Stimulated activated CD8-positive, alpha-beta memory T cell treated with anti-CD3 and anti-CD28 coated beads, Interleukin-4, amount 100 ng/mL, for 4 hours (primary cell): ENCODE data around the gene CARD10.

Experiments
- DNase-seq, 2 donors: peaks; one replicate each; pipeline ENCODE4 v3.0.0-alpha.2; 2020; ENCODE audit warnings: low read depth in 2 of 2, low spot score in 1 of 2

CARD10 gene, protein sequence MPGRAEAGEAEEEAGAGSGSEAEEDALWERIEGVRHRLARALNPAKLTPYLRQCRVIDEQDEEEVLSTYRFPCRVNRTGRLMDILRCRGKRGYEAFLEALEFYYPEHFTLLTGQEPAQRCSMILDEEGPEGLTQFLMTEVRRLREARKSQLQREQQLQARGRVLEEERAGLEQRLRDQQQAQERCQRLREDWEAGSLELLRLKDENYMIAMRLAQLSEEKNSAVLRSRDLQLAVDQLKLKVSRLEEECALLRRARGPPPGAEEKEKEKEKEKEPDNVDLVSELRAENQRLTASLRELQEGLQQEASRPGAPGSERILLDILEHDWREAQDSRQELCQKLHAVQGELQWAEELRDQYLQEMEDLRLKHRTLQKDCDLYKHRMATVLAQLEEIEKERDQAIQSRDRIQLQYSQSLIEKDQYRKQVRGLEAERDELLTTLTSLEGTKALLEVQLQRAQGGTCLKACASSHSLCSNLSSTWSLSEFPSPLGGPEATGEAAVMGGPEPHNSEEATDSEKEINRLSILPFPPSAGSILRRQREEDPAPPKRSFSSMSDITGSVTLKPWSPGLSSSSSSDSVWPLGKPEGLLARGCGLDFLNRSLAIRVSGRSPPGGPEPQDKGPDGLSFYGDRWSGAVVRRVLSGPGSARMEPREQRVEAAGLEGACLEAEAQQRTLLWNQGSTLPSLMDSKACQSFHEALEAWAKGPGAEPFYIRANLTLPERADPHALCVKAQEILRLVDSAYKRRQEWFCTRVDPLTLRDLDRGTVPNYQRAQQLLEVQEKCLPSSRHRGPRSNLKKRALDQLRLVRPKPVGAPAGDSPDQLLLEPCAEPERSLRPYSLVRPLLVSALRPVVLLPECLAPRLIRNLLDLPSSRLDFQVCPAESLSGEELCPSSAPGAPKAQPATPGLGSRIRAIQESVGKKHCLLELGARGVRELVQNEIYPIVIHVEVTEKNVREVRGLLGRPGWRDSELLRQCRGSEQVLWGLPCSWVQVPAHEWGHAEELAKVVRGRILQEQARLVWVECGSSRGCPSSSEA

DNA sequence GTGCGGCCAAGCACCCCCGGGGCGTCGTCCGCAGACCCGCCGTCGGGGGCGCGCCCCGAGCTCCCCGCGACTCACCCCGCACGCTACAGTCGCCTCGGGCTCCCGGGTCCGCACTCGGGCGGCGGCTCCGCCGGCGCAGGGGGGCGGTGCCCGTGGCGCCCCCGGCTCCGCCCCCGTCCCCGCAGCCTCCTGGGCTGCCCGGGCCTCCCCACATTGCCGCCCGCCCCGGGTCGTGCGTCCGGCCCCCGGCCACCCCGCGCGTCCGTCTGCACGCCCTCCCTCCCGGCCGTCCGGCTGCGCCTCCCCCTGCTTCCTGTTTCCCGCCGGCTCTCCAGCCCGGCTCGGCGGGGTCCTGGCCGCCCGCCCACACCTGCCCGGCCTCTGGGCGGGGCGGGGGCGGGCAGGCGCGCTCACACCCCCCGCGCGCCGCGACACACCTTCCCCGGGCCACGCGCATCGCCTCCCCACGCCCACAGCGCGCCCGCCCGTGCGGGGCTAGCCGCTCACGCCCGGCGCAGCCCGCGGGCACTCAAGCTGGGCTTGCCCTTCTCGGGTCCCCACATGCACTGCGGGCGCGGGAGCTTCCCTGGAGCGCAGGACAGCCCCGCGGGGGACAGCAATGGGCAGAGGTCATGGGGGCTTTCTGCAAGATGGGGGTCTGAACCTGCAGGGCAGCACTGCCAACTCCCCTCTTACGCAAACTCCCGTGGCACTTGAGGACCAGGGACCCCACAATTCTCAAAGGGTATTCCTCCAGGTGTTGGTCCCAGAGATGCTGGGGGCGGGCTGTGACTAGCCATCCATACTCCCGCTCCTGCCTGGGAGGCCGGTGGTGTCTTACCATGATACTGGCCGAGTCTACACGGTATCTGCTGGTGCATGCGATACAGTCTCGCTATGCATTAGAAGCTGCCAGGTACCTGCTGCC lies at the start of gene CARD10:
TSS of gene CARD10 (minus strand) at position 148 of the 928 bp plus-strand sequence. CDS start 215 bp downstream, outside the sequence.
- no peak for DNase-seq

DNA sequence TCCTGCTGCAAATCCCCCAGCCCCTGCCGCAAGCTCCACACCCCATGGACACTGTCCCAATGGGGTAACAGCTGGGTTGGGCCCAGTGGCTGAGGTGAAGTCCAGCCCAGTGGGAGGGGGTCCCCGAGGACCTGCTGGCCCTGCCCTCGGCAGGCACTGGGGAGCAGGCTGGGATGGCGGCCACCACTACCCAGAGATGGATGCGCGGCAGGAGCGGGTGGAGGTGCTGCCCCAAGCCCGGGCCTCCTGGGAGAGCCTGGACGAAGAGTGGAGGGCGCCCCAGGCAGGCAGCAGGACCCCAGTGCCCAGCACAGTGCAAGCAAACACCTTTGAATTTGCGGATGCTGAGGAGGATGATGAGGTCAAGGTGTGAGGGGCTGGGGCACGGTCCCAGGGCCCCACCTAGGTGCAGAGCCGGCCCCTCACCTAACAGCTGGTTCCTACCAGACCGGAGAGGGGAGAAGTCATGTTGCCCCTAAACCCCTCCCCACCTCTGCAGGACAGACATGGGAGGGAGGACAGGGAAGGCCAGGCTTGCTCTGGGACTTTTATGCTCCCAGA lies 49.3 kb upstream of the CARD10 start:
- no peak for DNase-seq

DNA sequence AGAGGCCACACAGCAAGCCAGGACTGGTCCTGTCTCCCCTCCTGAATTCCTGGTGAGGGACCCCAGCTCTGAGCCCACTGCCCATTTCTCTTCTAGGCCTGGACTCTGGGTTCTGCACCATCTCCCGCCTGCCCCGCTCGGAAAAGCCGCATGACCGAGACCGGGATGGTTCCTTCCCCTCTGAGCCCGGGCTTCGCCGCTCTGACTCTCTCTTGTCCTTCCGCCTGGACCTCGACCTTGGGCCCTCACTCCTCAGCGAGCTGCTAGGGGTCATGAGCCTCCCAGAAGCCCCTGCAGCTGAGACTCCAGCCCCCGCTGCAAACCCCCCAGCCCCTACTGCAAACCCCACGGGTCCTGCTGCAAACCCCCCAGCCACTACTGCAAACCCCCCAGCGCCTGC lies 48.8 kb upstream of the CARD10 start:
- DNase-seq = no peak

DNA sequence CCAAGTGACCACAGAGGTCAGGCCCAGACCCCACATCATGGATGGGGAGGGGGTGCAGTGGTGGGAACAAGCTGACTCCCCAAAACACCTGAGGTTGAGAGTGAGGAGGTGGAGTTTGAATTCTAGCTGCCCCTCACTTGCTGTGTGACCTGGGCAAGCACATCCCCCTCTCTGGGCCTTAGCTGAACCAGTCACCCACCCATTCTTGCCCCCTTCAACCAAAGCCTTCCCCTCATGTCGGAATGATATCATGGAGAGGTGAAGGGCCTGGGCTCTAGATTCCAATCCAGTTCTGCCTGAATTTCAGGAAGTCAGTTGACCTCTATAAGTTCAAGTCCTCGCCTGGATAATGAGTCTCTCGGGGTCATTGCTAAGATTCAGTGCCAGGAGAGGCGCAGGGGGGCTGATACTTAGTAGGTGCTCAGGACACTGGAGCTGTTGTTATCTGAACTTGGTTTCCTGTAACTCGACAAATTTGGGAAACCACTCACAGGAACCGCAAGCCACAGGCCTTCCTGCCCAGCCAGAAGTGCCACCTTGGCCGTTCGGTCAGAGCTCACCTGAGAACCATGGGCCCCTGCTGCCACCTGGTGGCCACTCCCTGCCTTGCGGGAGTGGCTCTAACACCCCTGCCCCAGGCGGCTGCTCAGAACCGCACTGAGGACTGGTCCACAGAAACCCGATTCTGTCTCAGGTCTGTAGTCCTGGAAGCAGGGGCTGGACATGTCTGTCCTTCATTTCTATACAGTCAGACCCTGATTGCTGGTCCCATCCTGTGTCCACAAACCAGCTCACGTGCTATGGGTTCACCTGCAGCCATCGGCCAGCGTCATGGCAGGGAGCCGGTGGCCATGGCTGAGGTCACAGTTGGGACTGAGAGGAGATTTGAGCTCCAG lies 47.9 kb upstream of the CARD10 start:
- peak; percentile 74 to 86 for DNase-seq

DNA sequence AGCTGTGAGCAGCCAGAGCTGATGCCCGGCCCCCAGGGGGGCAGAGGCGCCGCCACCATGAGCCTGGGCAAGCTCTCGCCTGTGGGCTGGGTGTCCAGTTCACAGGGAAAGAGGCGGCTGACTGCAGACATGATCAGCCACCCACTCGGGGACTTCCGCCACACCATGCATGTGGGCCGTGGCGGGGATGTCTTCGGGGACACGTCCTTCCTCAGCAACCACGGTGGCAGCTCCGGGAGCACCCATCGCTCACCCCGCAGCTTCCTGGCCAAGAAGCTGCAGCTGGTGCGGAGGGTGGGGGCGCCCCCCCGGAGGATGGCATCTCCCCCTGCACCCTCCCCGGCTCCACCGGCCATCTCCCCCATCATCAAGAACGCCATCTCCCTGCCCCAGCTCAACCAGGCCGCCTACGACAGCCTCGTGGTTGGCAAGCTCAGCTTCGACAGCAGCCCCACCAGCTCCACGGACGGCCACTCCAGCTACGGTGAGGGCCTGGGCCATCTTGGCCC lies 47.2 kb upstream of the CARD10 start:
- peak in 1 of 2 donors; percentile 30 for DNase-seq

DNA sequence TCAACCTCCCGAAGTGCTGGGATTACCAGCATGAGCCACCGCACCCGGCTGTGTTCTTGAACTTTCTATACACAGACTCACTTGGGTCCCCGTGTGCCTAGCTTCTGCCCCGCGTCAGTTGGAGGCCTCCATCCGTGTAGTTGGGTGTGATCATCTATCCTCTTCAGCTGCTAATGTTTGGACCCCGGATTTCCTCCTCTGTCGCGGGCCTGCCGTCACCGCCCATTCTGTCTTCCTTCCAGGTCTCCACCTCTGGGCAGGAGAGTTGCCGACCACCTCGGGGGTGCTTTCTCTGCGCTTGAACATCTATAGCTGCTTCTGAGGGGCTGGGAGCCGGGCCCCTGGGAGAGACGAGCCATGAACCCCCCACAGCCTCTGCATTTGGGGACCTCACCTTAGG lies 46.6 kb upstream of the CARD10 start:
- DNase-seq = no peak

DNA sequence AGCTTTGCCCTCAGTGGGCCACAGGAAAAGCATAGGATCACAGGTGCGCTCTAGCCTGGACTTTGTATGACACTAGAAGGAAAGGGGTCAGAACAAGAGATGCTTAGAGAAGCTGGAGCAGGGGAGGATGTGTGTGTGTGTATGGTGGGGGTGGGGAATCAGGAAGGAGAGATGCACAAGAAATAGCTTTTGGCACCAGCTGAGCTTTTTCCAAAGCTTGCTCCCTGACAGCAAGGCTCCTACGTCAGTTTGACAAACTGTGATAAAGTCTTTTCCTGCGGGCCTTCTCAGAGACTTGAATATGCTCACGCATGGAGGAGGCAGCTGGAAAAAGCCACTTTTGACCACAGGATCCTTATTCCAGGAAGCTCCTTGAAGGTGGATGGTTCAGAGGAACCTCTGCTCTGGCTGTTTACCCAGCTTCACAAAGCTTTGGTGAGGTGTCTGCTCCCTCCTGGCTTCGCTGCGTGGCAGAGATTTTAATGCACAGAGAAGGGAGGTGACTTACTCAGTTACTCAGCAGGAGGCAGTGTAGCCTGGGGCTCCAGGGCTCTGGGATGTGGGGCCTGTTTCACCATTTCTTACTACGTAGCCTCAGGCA lies 45.0 kb upstream of the CARD10 start:
- DNase-seq = no peak

DNA sequence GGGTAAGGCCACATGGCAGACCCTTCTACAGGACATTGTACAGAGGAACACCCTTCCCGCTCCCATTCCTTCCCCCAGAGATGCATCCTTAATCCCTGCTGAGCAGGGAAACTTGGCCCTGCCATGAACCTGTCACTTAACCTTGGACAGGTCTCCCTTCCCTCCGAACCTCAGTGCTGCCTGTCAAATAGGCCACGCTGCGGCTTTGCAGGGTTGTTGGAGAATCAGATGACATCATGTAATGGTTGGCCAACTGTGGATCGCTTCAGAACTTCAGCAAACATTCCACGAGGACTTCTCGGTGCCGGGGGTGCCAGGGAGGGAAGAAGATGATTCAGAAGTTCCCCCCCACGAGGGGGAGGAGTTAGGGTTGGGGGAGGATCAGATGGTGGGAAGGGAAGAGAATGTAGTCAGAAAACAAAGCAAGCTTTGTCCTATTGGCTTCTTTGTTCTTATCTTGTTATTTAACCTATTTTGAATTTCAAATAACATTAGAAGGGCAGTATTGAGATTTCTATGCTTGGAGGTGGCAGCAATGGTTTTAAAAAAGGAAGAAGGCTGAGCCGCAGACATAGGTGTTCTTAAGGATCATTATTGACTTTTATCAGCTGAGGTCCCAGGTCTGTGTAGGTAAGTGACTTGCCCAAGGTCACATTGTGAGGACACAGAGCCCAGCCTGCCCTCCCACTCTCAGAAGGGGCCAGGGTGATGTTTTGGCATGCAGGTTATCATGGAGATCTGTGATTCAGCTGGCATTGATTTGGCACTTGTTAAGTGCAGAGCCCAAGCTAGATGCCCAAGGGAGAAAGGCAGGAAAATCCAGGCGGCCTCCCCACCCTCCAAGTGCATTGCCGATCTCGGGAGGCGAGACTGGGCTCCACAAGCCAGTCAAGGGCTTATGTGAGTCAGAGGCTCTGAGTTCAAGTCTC lies 44.2 kb upstream of the CARD10 start:
- DNase-seq = no peak

DNA sequence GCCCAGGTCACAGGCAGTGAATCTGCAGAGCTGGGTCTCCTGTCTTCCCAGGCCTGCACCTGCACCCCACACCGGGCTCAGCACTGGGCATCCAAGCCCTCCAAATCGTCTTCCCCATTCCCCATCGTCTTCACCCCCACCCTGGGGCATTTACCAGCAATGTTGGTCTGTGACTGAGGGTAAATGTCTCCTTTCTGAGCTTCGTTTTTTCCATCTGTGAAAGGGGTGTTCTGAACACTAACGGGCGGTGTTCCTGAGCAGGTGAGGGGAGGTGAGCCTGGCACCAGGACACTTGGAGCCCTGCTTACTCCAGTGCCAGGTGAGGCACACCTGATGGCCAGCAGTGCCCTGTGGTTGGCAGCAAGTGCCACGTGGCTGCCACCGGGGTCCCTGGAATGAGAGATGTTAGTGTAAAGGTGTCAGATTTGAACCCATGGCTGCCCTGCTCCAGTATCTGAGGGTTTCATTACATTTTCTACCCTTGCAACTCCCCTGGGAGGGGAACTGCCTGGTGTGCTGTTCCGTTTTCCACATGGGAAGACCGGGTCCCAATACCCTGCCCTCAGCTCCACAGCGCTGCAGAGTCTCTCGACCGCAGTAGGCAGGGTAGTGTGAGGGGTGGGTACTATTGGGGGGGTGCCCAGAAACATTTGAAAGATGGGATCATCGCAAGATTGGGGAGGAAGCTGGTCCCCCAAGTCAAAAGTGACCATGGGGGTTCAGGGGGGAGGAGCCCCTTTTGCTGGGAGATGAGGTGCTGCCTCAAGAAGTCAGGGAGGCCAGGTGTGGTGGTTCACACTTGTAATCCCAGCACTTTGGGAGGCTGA lies 43.0 kb upstream of the CARD10 start:
- no peak for DNase-seq

DNA sequence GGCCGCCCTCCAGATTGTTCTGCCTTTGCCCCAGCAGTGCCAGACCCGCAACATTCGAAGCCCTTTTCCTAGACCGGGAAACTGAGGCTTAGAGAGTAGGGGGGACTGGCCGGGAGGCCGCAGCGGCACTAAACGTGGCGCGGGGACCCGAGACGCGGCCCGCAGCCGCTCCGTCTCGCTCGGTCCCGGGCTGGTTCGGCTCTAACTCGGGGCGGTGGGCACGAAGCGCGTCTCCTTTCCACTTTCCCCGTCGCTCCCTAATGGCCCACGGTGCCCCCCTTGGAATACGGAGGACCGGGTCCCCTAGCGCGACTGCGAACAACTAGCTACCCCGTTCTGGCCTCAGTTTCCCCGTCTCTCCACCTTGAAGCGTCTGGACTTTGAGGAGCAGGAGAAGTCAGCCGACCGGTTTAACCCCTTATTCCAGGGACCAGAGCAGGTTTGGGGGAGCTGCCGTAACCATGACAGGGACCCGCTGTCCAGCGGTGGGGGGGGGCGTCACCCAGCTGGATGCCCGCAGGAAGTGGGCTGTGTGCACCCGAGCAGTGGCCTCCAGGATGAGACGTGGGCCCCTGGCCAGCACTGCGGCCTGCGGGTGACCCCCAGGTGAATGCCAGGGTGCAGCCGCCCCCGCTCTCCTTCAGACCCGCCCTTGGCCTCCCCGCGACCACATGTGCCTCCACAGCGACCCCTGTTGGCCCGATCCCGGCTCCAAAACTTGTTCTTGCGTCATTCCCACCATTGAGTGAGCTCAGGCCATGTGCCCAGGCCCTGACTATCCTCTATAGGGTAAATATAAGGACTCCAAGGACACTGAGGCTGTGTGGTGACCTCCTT lies 42.2 kb upstream of the CARD10 start:
- DNase-seq = peak; percentile 58 to 65

DNA sequence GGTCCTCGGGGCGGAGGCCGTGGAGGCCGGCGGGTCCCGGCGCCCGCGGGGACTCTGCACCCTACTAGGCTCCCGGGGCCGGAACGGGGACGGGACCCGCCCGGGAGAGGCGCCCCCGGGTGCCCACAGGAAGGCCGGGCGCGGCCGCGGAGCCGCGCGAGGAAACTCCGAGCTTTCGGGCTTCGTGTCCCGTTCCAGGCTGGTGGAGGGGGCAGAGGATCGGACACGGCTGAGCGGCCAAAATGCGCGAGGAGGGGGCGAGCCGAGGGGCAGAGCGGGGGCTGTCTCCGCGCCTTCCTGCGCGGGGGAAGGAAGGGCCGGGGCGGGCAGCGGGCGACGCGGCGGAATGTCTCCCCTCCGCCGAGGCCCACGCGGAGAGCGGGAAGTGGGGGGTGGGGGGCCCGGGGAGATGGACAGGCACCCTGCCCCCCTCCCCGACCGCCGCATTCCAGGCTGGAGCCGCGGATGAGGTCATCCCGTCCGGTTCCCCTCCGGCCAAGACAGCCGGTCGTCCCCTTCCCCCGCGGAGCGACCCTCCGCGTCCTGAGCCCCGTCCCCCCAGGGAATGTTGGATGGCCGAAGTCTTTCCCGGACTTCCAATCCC lies 41.5 kb upstream of the CARD10 start:
- no peak for DNase-seq

DNA sequence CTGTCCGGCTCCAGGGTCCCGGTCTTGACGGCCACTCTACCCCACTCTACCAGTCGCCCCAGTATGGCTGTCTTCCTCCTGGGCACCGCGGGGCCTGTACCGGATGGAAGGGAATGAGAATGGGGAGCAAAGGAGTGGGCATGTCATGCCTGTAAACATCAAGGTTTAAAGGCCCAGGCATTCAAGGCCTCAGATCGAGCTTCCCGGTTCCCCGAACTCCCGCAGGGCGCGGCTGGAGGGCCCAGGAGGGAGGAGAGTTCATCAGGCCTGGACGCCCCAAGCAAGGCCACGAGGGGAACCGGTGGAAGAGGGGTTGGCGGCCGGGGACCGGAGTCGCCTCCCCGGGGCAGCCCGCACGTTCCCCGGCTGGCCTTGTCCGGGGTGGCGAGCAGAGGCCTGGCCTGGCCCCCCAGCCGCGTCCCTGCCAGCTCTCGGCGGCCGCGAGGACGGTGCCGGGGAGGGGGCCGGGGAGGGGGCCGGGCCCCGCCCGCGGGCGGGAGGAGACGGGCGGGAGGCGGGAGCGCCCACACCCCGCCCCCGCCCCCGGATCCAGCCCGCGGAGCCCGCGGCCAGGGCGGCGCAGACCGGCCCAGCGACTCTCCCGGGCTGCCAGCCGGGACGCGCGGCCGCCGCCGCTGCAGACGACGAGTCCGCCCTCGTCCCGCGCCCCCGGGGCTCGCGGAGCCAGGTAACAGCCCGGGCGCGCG lies 40.8 kb upstream of the CARD10 start, which contains the start of gene CDC42EP1:
TSS of gene CDC42EP1 (plus strand) at position 580 of the 707 bp plus-strand sequence. CDS start 5,870 bp downstream, outside the sequence.
- no peak for DNase-seq

DNA sequence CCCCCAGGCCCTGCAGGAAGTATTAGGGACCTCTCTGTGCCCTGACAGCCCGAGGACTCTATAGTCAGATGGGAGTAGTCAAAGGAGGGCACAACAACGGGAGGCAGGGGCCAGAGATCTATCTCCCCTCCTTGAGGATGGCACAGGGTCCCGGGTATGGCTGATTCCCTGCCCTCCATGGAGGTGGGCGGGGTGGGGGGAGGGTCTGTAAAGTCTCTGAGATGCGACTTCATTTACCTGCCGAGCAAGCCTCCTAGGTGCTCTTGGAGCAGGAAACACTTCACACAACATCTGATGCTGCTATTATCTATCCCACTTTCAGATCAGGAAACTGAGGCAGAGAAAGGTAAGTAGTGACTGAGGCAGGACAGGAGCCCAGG lies 40.3 kb upstream of the CARD10 start:
- DNase-seq = no peak

DNA sequence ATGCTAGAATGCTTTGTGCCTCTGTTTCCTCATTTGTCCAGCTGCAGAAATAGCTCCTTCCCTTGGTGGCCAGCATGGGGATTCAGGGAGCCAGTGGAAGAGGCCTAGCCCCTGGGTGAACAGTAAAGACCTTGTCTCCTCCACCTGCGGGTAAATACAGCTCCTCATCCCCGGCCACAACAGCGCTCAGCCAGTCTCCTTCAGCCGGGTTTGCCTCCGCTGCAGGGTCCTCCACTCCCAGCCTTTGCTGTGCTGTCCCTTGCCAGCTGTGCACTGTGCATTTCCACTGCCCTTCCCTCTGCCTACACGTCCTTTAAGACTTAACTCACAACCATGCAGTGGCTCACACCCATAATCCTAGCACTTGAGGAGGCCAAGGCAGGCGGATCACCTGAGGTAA lies 39.6 kb upstream of the CARD10 start:
- DNase-seq = no peak
